Stomach smooth muscle (tissue), 2 donors: Measurements from ENCODE around the gene CCDC188.

ENCODE experiments used
- H3K27ac ChIP-seq: one replicate; pipeline ENCODE4 v1.7.0; 2013; ENCODE audit warnings: mild to moderate bottlenecking, low read length, inconsistent platforms
- H3K27me3 ChIP-seq, 2 donors: one replicate each; pipeline ENCODE4 v1.7.0; 2013; ENCODE audit warnings: low read length in 2 of 2; ENCODE audit not compliant: insufficient read depth in 2 of 2, control insufficient read depth in 1 of 2
- H3K36me3 ChIP-seq, 2 donors: one replicate each; pipeline ENCODE4 v1.7.0; 2013; ENCODE audit warnings: low read length in 2 of 2; ENCODE audit not compliant: control insufficient read depth in 2 of 2, insufficient read depth in 2 of 2
- H3K4me1 ChIP-seq: one replicate; pipeline ENCODE4 v1.7.0; 2013; ENCODE audit warnings: low read length; ENCODE audit not compliant: control insufficient read depth, insufficient read depth
- H3K4me3 ChIP-seq, 2 donors: one replicate each; pipeline ENCODE4 v1.7.0; 2013; ENCODE audit warnings: low read length in 2 of 2
- H3K9ac ChIP-seq, 2 donors: one replicate each; pipeline ENCODE4 v1.7.0; 2013; ENCODE audit warnings: low read length in 2 of 2, mild to moderate bottlenecking in 1 of 2
- H3K9me3 ChIP-seq, 2 donors: one replicate each; pipeline ENCODE4 v1.7.0; 2013; ENCODE audit warnings: low read length in 2 of 2; ENCODE audit not compliant: control insufficient read depth in 2 of 2
- donor health status: healthy.
- donor health status: Pancreatic carcinoma.

CCDC188 gene

DNA sequence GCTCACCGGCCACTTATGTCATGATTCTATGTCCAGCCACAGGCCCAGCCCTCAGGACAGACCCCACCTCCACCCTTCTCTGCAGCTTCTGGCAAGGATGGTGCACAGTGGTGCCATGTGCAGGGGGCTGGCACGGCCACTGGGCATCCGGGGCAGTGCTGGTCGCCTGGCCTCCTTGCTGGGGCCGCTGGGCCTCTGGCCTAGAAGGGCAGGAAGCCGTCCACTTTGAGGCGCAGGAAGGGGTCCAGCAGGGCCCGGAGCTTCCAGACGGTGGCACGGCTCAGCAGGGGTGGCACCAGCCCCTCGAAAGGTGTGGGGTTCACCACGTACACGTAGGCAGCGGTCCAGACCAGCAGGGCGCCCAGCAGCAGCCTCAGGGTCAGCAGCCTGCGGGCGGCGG lies 2.4 kb downstream of the CCDC188 start:
- no peak overlapping the region for H3K4me3 ChIP-seq
- H3K27me3 ChIP-seq, result no peaks in the 10 kb centered on the region
- no peaks in the 10 kb centered on the region for H3K9me3 ChIP-seq
- peaks cover 0 to 3% of the 10 kb centered on the region in 2 donors for H3K36me3 ChIP-seq
- no peaks in the 10 kb centered on the region for H3K4me1 ChIP-seq
- no peak overlapping the region for H3K27ac ChIP-seq
- no peak overlapping the region for H3K9ac ChIP-seq

DNA sequence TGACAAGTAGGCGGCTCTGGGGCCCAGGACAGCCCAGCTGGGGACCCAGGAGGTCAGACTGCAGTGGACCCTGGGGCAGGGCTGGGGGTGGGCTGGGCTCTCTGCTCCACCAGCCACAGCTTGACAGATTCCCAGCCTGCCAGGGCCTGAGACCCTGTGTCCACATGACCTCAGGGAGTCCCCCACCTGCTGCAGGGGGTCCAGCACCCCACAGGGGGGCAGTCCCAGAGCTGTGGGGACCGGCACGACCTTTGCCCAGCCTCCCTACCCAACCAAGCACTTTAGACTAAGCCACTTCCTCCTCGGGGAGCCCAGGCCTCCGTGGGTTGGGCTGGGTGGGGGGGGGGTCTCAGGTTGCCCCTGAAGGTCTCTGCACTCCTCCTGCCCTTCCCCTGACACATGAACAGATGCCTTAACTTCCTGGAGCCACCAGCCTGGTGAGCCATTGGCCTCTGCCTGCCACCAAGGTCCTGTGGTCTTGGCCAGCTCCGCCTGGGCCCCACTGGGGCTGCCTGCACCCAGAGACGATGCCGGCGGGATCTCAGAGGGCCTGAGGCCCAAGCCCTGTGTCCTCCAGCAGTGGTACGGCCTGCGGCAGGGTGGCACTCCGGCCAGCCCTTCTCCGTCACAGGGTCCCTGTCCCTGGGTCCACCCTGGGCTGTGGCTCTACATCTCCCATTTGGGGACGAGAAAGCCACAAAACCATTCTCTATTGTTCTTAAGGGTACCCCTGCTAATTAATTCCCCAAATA lies 3.4 kb downstream of the CCDC188 start:
- no peaks in the 10 kb centered on the region for H3K4me1 ChIP-seq
- no peak overlapping the region for H3K4me3 ChIP-seq
- H3K27ac ChIP-seq, result no peak overlapping the region
- peaks cover 0 to 3% of the 10 kb centered on the region in 2 donors for H3K36me3 ChIP-seq
- no peak overlapping the region for H3K9ac ChIP-seq
- H3K9me3 ChIP-seq, result no peaks in the 10 kb centered on the region
- no peaks in the 10 kb centered on the region for H3K27me3 ChIP-seq

DNA sequence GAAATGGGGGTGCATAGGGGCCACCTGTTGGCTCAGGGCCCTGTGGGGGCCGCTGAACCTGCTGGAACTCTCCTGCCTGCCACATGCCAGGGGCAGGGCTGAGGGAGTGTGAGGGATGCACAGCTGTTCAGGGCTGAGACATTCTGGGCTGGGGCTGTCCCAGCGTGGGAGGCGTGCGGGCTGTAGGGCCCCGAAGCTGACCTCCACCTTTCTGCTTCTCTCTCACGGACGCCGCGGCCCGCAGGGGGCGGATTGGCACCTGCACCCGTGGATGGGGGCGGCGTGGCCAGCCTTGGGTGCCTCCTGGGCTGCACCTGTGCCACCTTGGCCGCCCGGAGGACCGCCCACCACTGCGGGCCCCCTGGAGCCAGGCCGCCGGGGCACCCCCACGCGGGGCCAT lies 4.1 kb downstream of the CCDC188 start:
- H3K4me3 ChIP-seq, result no peak overlapping the region
- no peaks in the 10 kb centered on the region for H3K27me3 ChIP-seq
- H3K27ac ChIP-seq, result no peak overlapping the region
- H3K36me3 ChIP-seq, result peaks cover 0 to 3% of the 10 kb centered on the region in 2 donors
- no peaks in the 10 kb centered on the region for H3K9me3 ChIP-seq
- H3K9ac ChIP-seq, result no peak overlapping the region
- H3K4me1 ChIP-seq, result no peaks in the 10 kb centered on the region

DNA sequence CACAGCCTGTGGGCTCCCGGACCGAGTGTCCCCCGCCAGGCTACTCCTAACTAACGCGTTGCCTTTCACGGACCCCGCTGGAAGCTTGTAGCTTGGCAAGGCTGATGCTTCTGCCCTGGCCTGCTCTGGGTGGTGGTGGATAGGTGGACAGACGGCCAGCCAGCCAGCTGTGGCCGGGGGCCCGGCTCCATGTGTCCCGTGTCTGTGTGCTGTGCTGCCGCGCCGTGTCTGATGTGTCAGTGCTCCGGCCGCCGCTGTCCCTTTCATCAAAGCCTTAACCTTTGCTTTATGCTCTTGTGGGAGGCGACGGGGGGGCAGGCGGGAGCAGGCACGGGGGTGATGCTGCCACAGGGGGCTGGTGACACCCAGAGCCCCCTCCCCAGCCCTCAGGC lies 5.0 kb downstream of the CCDC188 start:
- no peaks in the 10 kb centered on the region for H3K27me3 ChIP-seq
- no peaks in the 10 kb centered on the region for H3K4me1 ChIP-seq
- peaks cover 0 to 3% of the 10 kb centered on the region in 2 donors for H3K36me3 ChIP-seq
- no peaks in the 10 kb centered on the region for H3K9me3 ChIP-seq
- H3K4me3 ChIP-seq, result no peak overlapping the region
- no peak overlapping the region for H3K9ac ChIP-seq
- H3K27ac ChIP-seq, result no peak overlapping the region

GRCh38 chr22:20145206-20145831 lies 5.5 kb downstream of the CCDC188 start:
- no peak overlapping the region for H3K27ac ChIP-seq
- peaks cover 0 to 3% of the 10 kb centered on the region in 2 donors for H3K36me3 ChIP-seq
- no peaks in the 10 kb centered on the region for H3K9me3 ChIP-seq
- no peak overlapping the region for H3K9ac ChIP-seq
- H3K27me3 ChIP-seq, result no peaks in the 10 kb centered on the region
- no peaks in the 10 kb centered on the region for H3K4me1 ChIP-seq
- no peak overlapping the region for H3K4me3 ChIP-seq

GRCh38 chr22:20143883-20144665 lies 6.8 kb downstream of the CCDC188 start:
- Histone ChIP-seq H3K9me3 (no peaks in the 10 kb centered on the region), H3K27me3 (no peaks in the 10 kb centered on the region), H3K9ac (no peak overlapping the region), H3K27ac (no peak overlapping the region), H3K36me3 (peaks cover 0 to 6% of the 10 kb centered on the region in 2 donors), H3K4me3 (no peak overlapping the region), H3K4me1 (no peaks in the 10 kb centered on the region)

GRCh38 chr22:20142711-20143621 lies 7.9 kb downstream of the CCDC188 start:
- Histone ChIP-seq H3K36me3 (peaks cover 0 to 6% of the 10 kb centered on the region in 2 donors), H3K4me1 (peaks cover 6% of the 10 kb centered on the region), H3K9me3 (no peaks in the 10 kb centered on the region), H3K27me3 (no peaks in the 10 kb centered on the region), H3K9ac (no peak overlapping the region), H3K4me3 (no peak overlapping the region), H3K27ac (no peak overlapping the region)

- Histone ChIP-seq H3K9me3 (no peaks in the 10 kb centered on the region), H3K9ac (no peak overlapping the region), H3K4me1 (peaks cover 22% of the 10 kb centered on the region), H3K4me3 (no peak overlapping the region), H3K27ac (no peak overlapping the region), H3K36me3 (peaks cover 0 to 6% of the 10 kb centered on the region in 2 donors), H3K27me3 (no peaks in the 10 kb centered on the region)
Measured at GRCh38 chr22:20141186-20142077, 9.4 kb downstream of the CCDC188 start.

GRCh38 chr22:20140521-20140964 lies 10.3 kb downstream of the CCDC188 start:
- Histone ChIP-seq H3K27ac (no peak overlapping the region), H3K4me3 (no peak overlapping the region), H3K36me3 (peaks cover 0 to 6% of the 10 kb centered on the region in 2 donors), H3K27me3 (no peaks in the 10 kb centered on the region), H3K9me3 (no peaks in the 10 kb centered on the region), H3K9ac (no peak overlapping the region), H3K4me1 (peaks cover 31% of the 10 kb centered on the region)
